22Rv1 (cell line): ENCODE results near the gene TATDN2.

Experiments
- H3K27ac ChIP-seq: fragments of 450-650 bp; 2 replicates; pipeline ENCODE4 v1.5.1; 2017
- ZFX ChIP-seq: fragments of 450-650 bp; IDR thresholded peaks from 2 replicates; pipeline ENCODE4 v1.6.1; 2017; ENCODE audit warnings: antibody characterized with exemption, borderline replicate concordance
- TF ChIP-seq, protein P1 (sequence below): fragments of 450-650 bp; IDR thresholded peaks from 2 replicates; pipeline ENCODE4 v1.5.1; 2017; ENCODE audit warnings: mild to moderate bottlenecking

Gene TATDN2

DNA sequence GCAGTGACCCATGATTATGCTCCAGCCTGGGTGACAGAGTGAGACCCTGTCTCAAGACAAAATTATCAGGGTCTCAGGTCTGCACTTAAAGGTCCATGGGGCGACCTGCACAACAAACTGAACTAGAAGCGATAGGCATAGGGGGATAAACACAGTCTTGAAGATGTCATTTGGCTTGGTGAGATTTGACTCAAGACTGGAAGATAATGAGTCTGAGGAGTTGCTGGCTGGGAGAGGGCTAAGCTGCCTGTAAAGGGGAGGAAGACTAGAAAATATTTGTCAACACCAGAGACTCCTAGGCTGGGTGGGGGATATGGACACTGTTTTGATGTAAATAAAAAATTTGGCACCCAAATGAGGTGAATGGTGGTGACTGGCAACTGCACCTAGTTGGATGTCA lies 24.7 kb downstream of the TATDN2 start:
- TF ChIP-seq ZFX, result no peak
- TF ChIP-seq, protein P1, sequence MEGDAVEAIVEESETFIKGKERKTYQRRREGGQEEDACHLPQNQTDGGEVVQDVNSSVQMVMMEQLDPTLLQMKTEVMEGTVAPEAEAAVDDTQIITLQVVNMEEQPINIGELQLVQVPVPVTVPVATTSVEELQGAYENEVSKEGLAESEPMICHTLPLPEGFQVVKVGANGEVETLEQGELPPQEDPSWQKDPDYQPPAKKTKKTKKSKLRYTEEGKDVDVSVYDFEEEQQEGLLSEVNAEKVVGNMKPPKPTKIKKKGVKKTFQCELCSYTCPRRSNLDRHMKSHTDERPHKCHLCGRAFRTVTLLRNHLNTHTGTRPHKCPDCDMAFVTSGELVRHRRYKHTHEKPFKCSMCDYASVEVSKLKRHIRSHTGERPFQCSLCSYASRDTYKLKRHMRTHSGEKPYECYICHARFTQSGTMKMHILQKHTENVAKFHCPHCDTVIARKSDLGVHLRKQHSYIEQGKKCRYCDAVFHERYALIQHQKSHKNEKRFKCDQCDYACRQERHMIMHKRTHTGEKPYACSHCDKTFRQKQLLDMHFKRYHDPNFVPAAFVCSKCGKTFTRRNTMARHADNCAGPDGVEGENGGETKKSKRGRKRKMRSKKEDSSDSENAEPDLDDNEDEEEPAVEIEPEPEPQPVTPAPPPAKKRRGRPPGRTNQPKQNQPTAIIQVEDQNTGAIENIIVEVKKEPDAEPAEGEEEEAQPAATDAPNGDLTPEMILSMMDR, result no peak
- no peak overlapping the region for H3K27ac ChIP-seq

DNA sequence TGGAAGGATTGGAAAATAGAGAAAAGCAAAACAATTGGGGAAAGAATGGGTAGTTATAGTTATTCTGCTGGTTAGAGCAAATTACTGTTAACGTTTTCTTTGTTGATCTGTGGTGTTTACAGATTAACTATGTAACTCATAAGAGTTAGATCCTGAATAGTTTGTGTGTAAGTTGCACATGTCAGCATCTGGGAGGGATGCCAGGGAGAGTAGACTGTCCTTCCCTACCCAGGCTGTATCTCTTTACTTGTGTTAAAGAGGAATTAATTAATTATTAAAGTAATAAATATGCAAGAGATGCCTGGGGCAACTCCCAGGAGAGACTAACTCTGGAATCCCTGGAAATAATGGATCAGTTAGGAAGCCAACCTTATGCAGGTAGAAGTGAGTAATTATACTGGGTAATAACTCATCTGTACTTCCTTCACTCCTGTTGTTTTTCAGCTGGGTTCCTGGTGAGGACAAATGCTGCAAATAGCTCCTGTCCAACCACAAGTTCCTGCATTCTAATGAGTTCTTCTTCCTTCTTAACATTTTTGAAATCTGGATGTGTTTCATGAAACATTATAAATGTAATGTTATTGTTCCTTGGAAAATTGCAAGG lies 25.5 kb downstream of the TATDN2 start:
- no peak for TF ChIP-seq ZFX
- TF ChIP-seq, protein P1, result no peak
- H3K27ac ChIP-seq, result no peak overlapping the region

DNA sequence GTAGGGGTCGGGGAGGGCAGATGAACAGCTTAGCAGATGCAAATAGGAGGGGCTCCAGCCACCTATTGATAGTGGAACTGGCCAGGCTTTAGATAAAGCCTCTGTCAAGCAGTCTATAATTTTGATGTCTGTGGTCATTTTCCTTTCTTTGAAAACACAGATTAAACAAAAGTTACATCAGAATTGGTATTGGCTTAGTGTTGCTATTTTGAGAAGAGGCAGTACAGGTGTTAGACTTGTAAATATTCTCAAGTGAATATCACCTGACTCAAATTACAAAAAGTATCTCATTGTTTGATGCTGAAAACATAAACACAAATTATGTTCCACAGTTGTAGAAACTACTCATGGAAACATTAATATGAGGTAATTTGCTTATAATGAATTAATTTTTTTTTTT lies 26.3 kb downstream of the TATDN2 start:
- TF ChIP-seq, protein P1, result no peak
- no peak for TF ChIP-seq ZFX

DNA sequence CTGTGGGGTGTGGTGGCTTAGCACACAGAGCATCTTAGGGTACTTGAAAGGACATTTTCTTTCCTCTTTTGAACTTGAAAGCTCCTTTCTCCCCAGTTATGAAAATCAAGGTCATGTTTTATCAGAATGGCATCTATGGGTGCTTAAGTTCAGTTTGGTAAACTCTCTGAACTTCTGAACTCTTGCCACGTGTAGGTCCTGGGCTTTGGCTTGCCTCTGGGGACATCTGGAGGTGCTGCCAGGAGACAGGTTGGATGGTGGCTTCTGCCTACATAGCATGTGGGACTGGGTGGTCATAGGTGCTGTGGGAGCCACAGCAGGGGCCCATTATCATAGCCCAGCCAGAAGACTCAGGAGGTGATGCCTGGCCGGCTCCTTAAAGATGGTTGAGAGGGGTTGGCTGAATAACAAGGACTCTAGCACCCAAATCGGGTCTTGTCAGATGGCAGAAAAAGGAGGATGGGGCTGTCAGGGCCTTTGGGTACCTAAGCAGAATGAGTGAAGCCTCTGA lies 28.9 kb downstream of the TATDN2 start:
- TF ChIP-seq, protein P1, result no peak
- TF ChIP-seq ZFX, result no peak
- H3K27ac ChIP-seq, result no peak overlapping the region

More for the DNA sequence above, 26.3 kb downstream of the TATDN2 start:
- no peak overlapping the region for H3K27ac ChIP-seq

DNA sequence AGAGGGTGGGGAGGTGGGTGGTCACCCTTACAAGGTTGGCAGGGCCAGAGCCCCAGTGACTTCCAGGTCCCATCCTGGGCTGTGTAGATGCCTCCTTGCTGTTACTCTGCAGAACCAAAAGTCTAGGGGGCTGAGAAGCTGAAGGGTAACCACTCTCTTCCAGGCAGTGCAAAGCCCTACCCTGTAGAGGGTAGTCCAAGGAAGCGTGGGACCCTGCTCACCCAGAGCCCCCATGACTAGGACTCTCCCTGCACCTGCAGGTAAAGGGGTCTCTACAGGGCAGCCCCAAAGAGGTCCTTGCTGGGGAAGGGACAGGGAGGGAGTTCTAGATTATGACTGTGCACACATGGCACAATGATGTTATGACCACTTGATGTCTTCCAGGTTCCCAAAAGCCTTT lies 30.2 kb downstream of the TATDN2 start:
- no peak overlapping the region for H3K27ac ChIP-seq
- TF ChIP-seq, protein P1, result no peak
- no peak for TF ChIP-seq ZFX

DNA sequence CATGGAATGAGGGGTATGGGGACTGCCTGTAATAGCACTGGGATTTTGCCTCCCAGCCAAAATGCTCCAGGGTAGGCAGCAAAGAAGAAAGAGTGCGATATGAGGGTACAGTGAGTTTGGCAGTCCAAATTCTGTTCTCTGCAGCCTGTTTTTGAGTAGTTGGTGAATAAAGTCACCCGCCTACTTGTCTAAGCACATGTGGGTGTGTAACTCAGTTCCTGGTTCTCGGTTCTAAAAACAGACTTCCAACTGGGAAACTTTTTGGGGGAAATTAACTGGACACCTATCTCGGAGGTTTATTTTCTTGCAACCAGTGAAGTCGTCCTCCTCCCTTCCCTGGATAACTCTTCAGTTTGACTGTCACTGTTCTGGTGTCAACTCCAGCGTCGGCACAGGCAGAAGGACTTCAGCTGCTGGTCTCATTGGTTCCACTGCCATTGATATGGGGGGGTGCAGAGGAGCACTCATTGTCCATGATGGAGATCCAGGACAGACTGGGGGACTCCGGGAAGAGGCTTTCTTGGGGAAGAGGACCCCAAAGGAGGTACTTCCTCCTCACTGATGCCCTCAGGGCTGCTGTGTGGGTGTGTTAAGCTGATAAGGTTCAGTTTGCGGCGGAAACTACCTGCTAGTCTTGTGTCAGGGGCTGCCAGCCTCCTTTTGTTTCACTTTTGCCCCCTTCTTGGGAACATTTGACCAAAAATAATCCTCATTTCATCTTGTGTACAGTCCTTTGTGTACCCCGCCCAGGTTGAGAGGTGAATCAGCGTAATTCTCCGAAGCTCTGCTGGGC lies 31.3 kb downstream of the TATDN2 start:
- TF ChIP-seq, protein P1, result no peak
- TF ChIP-seq ZFX, result no peak
- H3K27ac ChIP-seq, result no peak overlapping the region

DNA sequence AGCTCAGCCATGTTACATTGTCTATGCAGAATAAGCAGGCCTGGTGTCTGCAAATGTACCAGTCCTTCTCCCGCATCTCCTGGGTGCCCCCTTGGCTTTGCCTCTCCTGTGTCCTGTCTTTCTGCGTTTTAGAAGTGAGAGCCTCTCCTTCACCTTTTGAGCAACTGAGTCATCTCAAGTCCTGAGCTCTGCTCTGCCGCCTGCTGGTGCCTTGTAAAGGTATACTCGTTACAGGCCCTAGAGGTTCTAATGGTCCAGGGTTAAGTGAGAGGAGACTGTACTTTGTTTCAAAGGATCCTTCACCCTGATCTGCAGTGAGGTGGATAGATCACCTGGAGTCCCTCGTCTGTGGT lies 31.9 kb downstream of the TATDN2 start:
- H3K27ac ChIP-seq, result no peak overlapping the region
- TF ChIP-seq ZFX, result no peak
- TF ChIP-seq, protein P1, result 0 out of 2 replicates have a peak, but pooled peaks have one; percentile 11
